SK-N-SH (cell line): ENCODE results near the gene SMARCA4. TPM values are rescaled to one million over a fixed set of nuclear protein-coding genes. Genes with fewer than 3 reads are reported as not detected.

Experiments used
- CTCF ChIA-PET: fragments of 300-600, 350-600 bp; formaldehyde crosslinking; extraction: SDS; loops from one replicate; lab custom pipeline; 2021; lab: Yijun Ruan, JAX
- POLR2A ChIA-PET: fragments of 350-600 bp; sonication (Branson Sonifier 250); formaldehyde crosslinking; extraction: SDS; loops from one replicate; lab custom pipeline; 2020; ENCODE audit warnings: antibody characterized with exemption, inconsistent platforms; lab: Yijun Ruan, JAX
- DNase-seq: peaks from one replicate; pipeline ENCODE4 v3.0.0; 2012
- H2AFZ ChIP-seq: fragments of 200-600 bp; sonication (generic); 2 replicates; pipeline ENCODE4 v1.8.1; 2016; ENCODE audit warnings: antibody characterized with exemption, mild to moderate bottlenecking, low read depth
- H3F3A ChIP-seq: fragments of 200-600 bp; sonication (generic); replicated peaks from 2 replicates; pipeline ENCODE3; 2016; ENCODE audit warnings: antibody characterized with exemption, mild to moderate bottlenecking; ENCODE audit not compliant: insufficient read depth
- H3K27ac ChIP-seq, 2 experiments: fragments of 200-500 bp in 1 of 2; fragments of 200-600 bp in 1 of 2; sonication (Bioruptor generic) in 1 of 2; sonication (generic), shearing (Covaris generic) in 1 of 2; 2 replicates each; pipeline versions ENCODE4 v1.5.1 to v1.6.1; 2014 to 2016; ENCODE audit warnings: low read depth in 2 of 2, inconsistent platforms in 1 of 2, low read length in 1 of 2, mild to moderate bottlenecking in 1 of 2, mixed read lengths in 1 of 2
- H3K27me3 ChIP-seq: fragments of 200-600 bp; sonication (generic), shearing (Covaris generic); 2 replicates; pipeline ENCODE4 v1.6.1; 2016; ENCODE audit warnings: mixed run types; ENCODE audit not compliant: insufficient read depth
- H3K36me3 ChIP-seq, 2 experiments: fragments of 200-500 bp in 1 of 2; fragments of 200-600 bp in 1 of 2; sonication (Bioruptor generic) in 1 of 2; sonication (generic) in 1 of 2; replicated peaks in 1 of 2; 2 replicates each; pipeline versions ENCODE3 to v1.5.1; 2014 to 2016; ENCODE audit warnings: low read length in 1 of 2, mild to moderate bottlenecking in 1 of 2; ENCODE audit not compliant: insufficient read depth in 2 of 2, control insufficient read depth in 1 of 2
- H3K4me1 ChIP-seq, 2 experiments: fragments of 200-500 bp in 1 of 2; fragments of 200-600 bp in 1 of 2; sonication (Bioruptor generic) in 1 of 2; sonication (generic), shearing (Covaris generic) in 1 of 2; 2 replicates each; pipeline versions ENCODE4 v1.5.1 to v1.6.1; 2014 to 2016; ENCODE audit warnings: low read depth in 1 of 2, low read length in 1 of 2, mixed run types in 1 of 2; ENCODE audit not compliant: insufficient read depth in 2 of 2, control insufficient read depth in 1 of 2
- H3K4me2 ChIP-seq: fragments of 200-600 bp; sonication (generic), shearing (Covaris generic); 2 replicates; pipeline ENCODE4 v1.6.1; 2017; ENCODE audit warnings: mixed run types
- H3K4me3 ChIP-seq, 2 experiments: fragments of 200-500 bp in 1 of 2; fragments of 200-600 bp in 1 of 2; sonication (Bioruptor generic) in 1 of 2; sonication (generic), shearing (Covaris generic) in 1 of 2; 2 replicates each; pipeline versions ENCODE4 v1.5.1 to v1.8.1; 2014 to 2016; ENCODE audit warnings: low read depth in 2 of 2, inconsistent platforms in 1 of 2, low read length in 1 of 2, mild to moderate bottlenecking in 1 of 2, mixed read lengths in 1 of 2, moderate library complexity in 1 of 2
- H3K79me2 ChIP-seq: fragments of 200-600 bp; sonication (generic); 2 replicates; pipeline ENCODE4 v1.8.1; 2017; ENCODE audit warnings: mild to moderate bottlenecking; ENCODE audit not compliant: insufficient read depth
- H3K9ac ChIP-seq: fragments of 200-600 bp; sonication (generic); 2 replicates; pipeline ENCODE4 v1.6.1; 2017; ENCODE audit warnings: mixed run types
- H3K9me2 ChIP-seq: fragments of 200-600 bp; sonication (generic); 2 replicates; pipeline ENCODE4 v1.6.1; 2017; ENCODE audit warnings: mixed run types
- H3K9me3 ChIP-seq: fragments of 200-600 bp; sonication (generic); 2 replicates; pipeline ENCODE4 v1.6.1; 2017; ENCODE audit warnings: mixed run types, mild to moderate bottlenecking, moderate library complexity
- H4K20me1 ChIP-seq: fragments of 200-600 bp; sonication (generic); 2 replicates; pipeline ENCODE4 v1.6.1; 2017; ENCODE audit warnings: mild to moderate bottlenecking, mixed run types; ENCODE audit not compliant: insufficient read depth
- ELF1 ChIP-seq: IDR thresholded peaks from 2 replicates; pipeline ENCODE4 v1.4.0; 2012
- EP300 ChIP-seq, 2 experiments: IDR thresholded peaks; 2 replicates each; pipeline versions ENCODE4 v1.4.0 to v1.6.1; 2012; ENCODE audit warnings: borderline replicate concordance in 1 of 2, low read depth in 1 of 2, low read length in 1 of 2
- JUND ChIP-seq: IDR thresholded peaks from 2 replicates; pipeline ENCODE4 v1.4.0; 2012
- NFIC ChIP-seq: IDR thresholded peaks from 2 replicates; pipeline ENCODE4 v1.4.0; 2012; ENCODE audit warnings: borderline replicate concordance
- PBX3 ChIP-seq: IDR thresholded peaks from 2 replicates; pipeline ENCODE4; 2012
- REST ChIP-seq: IDR thresholded peaks from 2 replicates; pipeline ENCODE4 v1.6.1; 2012; ENCODE audit warnings: mild to moderate bottlenecking, low read depth, low read length, moderate library complexity
- RXRA ChIP-seq: IDR thresholded peaks from 2 replicates; pipeline ENCODE4 v1.4.0; 2012; ENCODE audit warnings: low read depth, mild to moderate bottlenecking, borderline replicate concordance
- SIN3A ChIP-seq: IDR thresholded peaks from 2 replicates; pipeline ENCODE4 v1.6.1; 2012; ENCODE audit warnings: low read depth, mild to moderate bottlenecking, low read length, moderate library complexity, borderline replicate concordance
- SMC3 ChIP-seq: IDR thresholded peaks from 2 replicates; pipeline ENCODE4 v1.6.1; 2012; ENCODE audit warnings: low read depth, low read length, improper control_type of control experiment
- TEAD4 ChIP-seq: IDR thresholded peaks from 2 replicates; pipeline ENCODE4 v1.4.0; 2012; ENCODE audit warnings: mild to moderate bottlenecking, borderline replicate concordance; ENCODE audit not compliant: insufficient read depth
- ZBTB33 ChIP-seq: IDR thresholded peaks from 2 replicates; pipeline ENCODE4 v1.4.0; 2012; ENCODE audit warnings: low read depth, borderline replicate concordance
- WGBS: methylation state at CpG from one replicate; pipeline ENCODE4 v1.1.6; 2017; ENCODE audit warnings: low lambda C conversion rate; 5-methylcytosine and 5-hydroxymethylcytosine counted together
- polyA plus RNA-seq, 3 experiments: library from polyadenylated mRNA; depleted of rRNA; stranded (reverse); fragments of >200 nt; gene quantifications; 2 replicates each; pipeline ENCODE4 v1.2.3, GENCODE V29; 2012

The SMARCA4 gene
- polyA plus RNA-seq, 1 of the 3 experiments (the other 2 are of a cell fraction), result 90.7 TPM

- Histone ChIP-seq H3K27ac (no peak overlapping the region), H3K36me3 (peaks cover 10 to 46% of the 10 kb centered on the region in 2 experiments), H3K4me2 (no peak overlapping the region), H2AFZ (no peak overlapping the region), H3K27me3 (no peaks in the 10 kb centered on the region), H3K9me2 (no peaks in the 10 kb centered on the region), H3F3A (peaks cover 19% of the 10 kb centered on the region), H3K4me1 (peaks cover 3 to 10% of the 10 kb centered on the region in 2 experiments; a peak in 3 of 4 replicates), H4K20me1 (peaks cover 3% of the 10 kb centered on the region; the same call in 1 of the 2 replicates), H3K79me2 (no peaks in the 10 kb centered on the region), H3K4me3 (no peak overlapping the region), H3K9me3 (no peaks in the 10 kb centered on the region), H3K9ac (no peak overlapping the region)
- CTCF ChIA-PET, result interaction anchor here (1.1 kb wide), 1 partner anchor 24 kb away, joined by 3 read pairs; no protein-coding TSS in a partner anchor
- TF ChIP-seq RXRA (no peak), JUND (no peak), ELF1 (no peak), ZBTB33 (no peak), EP300 (IDR thresholded peaks at IDR 0.05; ENCODE audit: borderline replicate concordance in 1 of 2, low read depth in 1 of 2, low read length in 1 of 2) (no peak), NFIC (no peak), SIN3A (no peak), SMC3 (no peak), REST (no peak), PBX3 (no peak), TEAD4 (no peak)
- POLR2A ChIA-PET, result no interaction called here
- WGBS, result 90% methylated on average over 2 of the region's 10 CpGs
- no peak for DNase-seq
Measured at GRCh38 chr19:10920288-10920655, 40.6 kb upstream of the SMARCA4 start.
